ENCODE data around the gene KDELR1.

The KDELR1 gene

GRCh38 chr19:48391100-48392005 lies at the start of gene KDELR1:
TSS of gene KDELR1 (minus strand) at chr19:48391551. CDS start at chr19:48391358, 193 bp downstream.
- no peak for DNase-seq (ENCODE audit: extremely low read depth in 1 of 2, low read depth in 1 of 2)

DNA sequence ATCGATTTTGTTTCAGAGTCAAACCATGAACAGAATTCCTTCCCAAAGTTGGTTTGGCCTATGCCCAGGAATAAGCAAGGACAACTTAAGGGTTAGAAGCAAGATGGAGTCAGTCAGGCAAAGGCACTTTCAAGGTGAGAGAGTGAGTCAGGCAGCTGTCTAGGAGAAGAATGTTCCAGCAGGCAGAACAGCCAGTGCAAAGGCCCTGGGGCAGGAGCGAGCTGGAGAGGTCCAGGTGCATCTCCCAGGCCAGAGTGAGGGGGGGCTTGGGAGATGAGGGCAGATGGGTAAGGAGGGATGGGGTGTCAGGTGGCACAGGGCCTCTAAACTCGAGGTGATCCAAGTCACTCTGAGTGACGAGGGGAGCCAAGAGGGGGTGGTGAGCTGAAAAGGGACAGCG lies 45.2 kb upstream of the KDELR1 start:
- no peak for DNase-seq (ENCODE audit: extremely low read depth in 1 of 2, low read depth in 1 of 2)

- no peak for DNase-seq (ENCODE audit: extremely low read depth in 1 of 2, low read depth in 1 of 2)
Measured at GRCh38 chr19:48433337-48433736, 42.0 kb upstream of the KDELR1 start.

- no peak for DNase-seq (ENCODE audit: extremely low read depth in 1 of 2, low read depth in 1 of 2)
Measured at GRCh38 chr19:48428670-48429069, 37.3 kb upstream of the KDELR1 start.

- DNase-seq (ENCODE audit: extremely low read depth in 1 of 2, low read depth in 1 of 2) = no peak
Measured at GRCh38 chr19:48424694-48425219, 33.4 kb upstream of the KDELR1 start.

GRCh38 chr19:48421548-48421947 lies 30.2 kb upstream of the KDELR1 start:
- no peak for DNase-seq (ENCODE audit: extremely low read depth in 1 of 2, low read depth in 1 of 2)

DNA sequence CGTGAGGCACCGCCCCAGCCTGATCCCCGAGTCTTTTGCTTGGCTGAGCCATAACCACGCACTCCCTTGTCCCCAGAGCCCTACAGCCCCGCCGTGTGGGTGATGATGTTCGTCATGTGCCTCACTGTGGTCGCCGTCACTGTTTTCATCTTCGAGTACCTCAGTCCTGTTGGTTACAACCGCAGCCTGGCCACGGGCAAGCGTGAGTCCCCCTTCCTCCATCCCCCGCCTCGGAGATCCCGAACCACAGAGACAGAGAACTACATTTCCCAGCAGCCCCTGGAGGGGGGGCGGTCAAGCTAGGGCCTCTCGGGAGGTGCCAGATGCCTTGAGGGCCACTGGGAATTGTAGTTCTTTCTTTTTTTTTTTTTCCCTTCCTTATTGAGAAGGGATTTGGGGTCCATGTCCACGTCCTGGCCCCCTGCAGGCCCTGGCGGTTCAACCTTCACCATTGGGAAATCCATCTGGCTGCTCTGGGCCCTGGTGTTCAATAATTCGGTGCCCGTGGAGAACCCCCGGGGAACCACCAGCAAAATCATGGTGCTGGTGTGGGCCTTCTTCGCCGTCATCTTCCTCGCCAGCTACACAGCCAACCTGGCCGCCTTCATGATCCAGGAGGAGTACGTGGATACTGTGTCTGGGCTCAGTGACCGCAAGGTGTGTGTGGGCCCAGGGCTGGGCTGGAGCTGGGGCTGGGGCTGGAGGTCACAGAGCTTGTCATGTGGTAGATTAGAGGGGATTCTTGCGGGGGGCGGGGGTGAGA lies 28.0 kb upstream of the KDELR1 start:
- peak; percentile 76 to 83 for DNase-seq (ENCODE audit: extremely low read depth in 1 of 2, low read depth in 1 of 2)

- DNase-seq (ENCODE audit: extremely low read depth in 1 of 2, low read depth in 1 of 2) = no peak
Measured at GRCh38 chr19:48418317-48419064, 27.1 kb upstream of the KDELR1 start.

DNA sequence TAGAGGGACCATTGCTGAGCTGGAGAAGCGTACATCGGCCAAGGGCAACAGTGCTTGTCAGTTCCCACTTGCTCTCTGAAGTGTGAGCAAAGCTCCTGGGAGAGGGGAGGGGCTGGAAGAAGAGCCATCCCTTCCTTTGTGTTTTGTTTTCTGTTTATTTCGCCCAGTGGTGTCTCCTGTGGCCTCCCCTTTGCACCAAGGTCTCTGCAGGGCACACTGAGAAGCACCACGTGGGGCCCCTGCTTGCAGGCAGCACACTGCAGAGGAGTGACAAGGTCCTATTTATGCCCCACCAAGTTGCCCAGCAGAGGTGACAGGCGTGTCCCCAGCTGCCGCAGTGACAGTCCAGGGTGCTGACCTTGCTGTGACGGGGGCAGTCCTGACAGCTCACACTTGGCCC lies 26.1 kb upstream of the KDELR1 start:
- no peak for DNase-seq (ENCODE audit: extremely low read depth in 1 of 2, low read depth in 1 of 2)

GRCh38 chr19:48415806-48416221 lies 24.5 kb upstream of the KDELR1 start:
- no peak for DNase-seq (ENCODE audit: extremely low read depth in 1 of 2, low read depth in 1 of 2)

DNA sequence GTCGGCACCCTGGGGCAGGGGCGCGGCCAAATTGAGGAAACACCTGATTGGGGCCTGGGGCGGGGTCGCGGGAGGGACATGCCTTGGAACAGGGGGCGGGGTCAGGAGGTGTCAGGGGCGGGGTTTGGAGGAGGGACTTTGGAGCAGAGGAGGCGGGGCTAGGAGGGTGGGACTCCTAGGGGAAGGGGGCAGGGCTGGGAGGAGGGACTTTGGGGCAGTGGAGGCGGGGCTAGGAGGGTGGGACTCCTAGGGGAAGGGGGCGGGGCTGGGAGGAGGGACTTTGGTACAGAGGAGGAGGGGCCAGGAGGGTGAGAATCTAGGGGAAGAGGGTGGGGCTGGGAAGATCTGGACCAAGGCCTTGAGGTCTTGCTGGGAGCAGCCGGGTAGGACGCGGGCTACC lies 24.0 kb upstream of the KDELR1 start:
- DNase-seq (ENCODE audit: extremely low read depth in 1 of 2, low read depth in 1 of 2) = peak in 1 of 2 donors; percentile 78

DNA sequence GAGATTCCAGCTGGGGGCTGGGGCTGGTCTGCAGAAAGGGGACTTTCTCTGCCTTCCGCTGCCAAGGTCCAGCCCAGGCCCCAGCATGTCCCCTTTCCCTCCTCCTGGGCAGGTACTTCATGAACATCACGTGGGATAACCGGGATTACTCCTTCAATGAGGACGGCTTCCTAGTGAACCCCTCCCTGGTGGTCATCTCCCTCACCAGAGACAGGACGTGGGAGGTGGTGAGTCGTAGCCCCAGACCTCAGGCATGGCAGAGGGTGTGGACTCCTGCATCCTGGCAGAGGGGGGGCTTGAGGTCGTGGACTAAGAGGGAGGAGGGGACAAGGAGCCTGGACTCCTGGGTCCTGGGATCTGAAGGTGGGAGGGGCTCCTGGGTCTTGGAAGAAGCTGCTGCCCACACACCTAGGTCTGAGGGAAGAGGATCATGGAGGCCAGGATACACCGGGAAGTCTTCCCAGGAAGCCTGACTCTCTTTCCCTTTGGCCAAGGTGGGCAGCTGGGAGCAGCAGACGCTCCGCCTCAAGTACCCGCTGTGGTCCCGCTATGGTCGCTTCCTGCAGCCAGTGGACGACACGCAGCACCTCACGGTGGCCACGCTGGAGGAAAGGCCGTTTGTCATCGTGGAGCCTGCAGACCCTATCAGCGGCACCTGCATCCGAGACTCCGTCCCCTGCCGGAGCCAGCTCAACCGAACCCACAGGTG lies 22.7 kb upstream of the KDELR1 start:
- no peak for DNase-seq (ENCODE audit: extremely low read depth in 1 of 2, low read depth in 1 of 2)

- no peak for DNase-seq (ENCODE audit: extremely low read depth in 1 of 2, low read depth in 1 of 2)
Measured at GRCh38 chr19:48405850-48406249, 14.5 kb upstream of the KDELR1 start.

- no peak for DNase-seq (ENCODE audit: extremely low read depth in 1 of 2, low read depth in 1 of 2)
Measured at GRCh38 chr19:48405010-48405659, 13.8 kb upstream of the KDELR1 start.

DNA sequence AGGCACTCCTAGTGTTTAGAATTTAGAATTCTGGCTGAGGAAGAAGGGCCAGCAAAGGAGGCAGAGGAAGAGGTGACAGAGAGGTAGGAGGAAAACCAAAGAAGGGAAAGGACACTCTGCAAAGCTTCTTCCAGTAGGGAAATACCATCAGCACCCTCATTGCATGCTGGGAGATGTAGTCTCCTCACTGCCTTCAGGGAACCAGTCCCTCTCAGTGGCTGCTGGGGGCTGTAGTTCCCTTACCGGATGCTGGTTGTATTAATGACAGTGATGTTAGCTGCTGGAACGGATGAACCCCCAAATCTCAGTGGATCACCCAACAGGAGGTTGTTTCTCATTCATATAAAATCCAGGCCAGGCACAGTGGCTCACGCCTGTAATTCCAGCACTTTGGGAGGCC lies 12.3 kb upstream of the KDELR1 start:
- no peak for DNase-seq (ENCODE audit: extremely low read depth in 1 of 2, low read depth in 1 of 2)

DNA sequence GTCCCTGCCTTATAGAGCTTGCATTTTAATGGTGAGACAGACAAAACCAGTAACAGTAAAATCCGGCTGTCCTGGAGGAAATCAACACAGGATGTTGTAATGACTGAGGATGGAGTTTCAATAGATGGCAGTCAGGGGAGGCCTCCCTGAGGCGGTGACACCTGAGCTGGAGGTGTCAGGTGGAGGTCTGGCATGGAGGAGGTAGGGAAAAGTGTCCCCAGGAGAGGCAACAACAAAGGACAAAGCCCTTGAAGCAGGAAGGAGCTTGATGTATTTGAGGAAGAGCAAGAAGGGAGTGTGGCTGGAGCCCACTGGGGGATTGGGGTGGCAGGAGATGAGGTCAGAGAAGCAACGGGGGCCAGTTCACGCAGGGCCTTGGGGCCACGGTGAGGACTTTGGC lies 9.9 kb upstream of the KDELR1 start:
- DNase-seq (ENCODE audit: extremely low read depth in 1 of 2, low read depth in 1 of 2) = no peak

DNA sequence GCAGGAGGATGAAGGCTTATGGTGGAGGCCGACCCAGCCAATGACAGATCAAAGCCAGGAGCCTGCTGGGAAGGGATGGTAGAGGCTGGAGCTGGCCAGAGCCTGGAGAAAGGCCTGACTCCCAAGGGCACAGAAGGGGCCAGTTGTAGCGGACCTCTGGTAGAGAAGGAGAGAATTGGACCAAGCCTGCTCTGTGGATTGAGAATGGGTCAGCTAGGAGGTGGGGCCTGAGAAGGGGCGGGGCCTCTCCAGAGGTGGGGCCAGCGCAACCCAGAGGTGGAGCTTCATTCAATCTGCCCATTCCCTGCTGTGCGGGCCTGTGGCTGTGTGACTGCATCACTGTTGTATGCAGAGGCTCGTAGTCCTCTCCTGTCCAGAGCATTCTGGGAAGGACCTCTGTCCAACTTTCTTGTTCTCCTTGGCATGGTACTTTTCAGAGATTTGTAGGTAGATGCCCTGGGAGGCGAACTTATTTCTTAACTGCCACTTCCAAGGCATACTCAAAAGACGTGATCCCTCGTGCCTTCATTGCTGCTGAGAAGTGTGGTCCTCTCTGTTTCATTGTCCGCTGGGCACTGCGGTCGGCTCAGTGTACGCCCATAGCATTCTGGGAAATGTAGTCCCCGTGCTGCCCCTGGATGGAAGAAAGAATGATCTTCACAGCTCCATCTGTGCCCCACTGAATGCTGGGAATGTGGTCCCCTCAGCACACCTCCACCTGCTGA lies 8.8 kb upstream of the KDELR1 start:
- DNase-seq (ENCODE audit: extremely low read depth in 1 of 2, low read depth in 1 of 2) = no peak

DNA sequence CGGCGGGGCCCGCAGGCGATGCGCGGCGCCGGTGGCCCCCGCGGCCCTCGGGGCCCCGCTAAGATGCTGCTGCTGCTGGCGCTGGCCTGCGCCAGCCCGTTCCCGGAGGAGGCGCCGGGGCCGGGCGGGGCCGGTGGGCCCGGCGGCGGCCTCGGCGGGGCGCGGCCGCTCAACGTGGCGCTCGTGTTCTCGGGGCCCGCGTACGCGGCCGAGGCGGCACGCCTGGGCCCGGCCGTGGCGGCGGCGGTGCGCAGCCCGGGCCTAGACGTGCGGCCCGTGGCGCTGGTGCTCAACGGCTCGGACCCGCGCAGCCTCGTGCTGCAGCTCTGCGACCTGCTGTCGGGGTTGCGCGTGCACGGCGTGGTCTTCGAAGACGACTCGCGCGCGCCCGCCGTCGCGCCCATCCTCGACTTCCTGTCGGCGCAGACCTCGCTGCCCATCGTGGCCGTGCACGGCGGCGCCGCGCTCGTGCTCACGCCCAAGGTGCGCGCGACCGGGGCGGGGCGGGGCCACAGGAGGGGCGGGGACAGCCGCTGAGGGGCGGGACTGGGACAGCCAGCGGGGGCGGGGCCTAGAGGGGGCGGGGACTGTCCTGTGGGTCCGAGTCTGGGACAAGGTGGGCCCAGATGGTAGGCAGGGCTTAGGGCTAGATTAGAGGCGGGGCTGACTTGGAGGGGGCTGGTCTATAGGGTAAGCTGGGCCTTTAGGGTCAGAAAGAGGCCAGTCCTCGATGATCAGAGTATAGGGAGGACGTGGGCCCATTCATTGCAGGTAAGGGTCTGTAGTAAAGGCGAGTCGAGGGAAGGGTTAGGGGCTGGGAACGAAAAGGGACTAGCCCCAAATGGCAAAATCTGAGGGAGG lies 7.3 kb upstream of the KDELR1 start:
- DNase-seq (ENCODE audit: extremely low read depth in 1 of 2, low read depth in 1 of 2) = peak; percentile 65 to 79

DNA sequence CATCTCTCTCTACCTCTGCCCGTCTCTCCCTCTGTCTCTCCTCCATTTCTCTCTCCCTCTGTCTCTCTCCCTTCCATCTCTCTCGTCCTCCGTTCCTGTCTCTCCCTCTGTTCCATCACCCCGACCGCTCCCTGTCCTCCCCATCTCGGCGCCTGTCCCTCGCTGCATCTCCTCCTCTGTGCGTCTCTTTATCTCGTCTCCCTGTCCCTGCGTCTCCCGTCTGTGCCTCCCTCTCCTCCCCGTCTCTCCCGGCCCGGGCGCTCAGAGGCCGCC lies 6.7 kb upstream of the KDELR1 start:
- no peak for DNase-seq (ENCODE audit: extremely low read depth in 1 of 2, low read depth in 1 of 2)

All from stimulated activated CD8-positive, alpha-beta memory T cell treated with anti-CD3 and anti-CD28 coated beads, Interleukin-7, amount 100 ng/mL, for 48 hours (primary cell).